ENCODE results near the gene TEKTIP1.

- TF ChIP-seq ZBTB17 (CRISPR knock-in tag; IDR thresholded peaks at IDR 0.05) (no peak), POLR2AphosphoS5 (IDR thresholded peaks at IDR 0.05; ENCODE audit: control insufficient read depth, insufficient read depth, low read depth, low read length) (0 out of 2 replicates have a peak, but pooled peaks have one; percentile 15), PRDM10 (IDR thresholded peaks at IDR 0.05; ENCODE audit: partially characterized antibody) (no peak), KAT8 (IDR thresholded peaks at IDR 0.05; ENCODE audit: low read depth) (no peak), EZH2 (IDR thresholded peaks at IDR 0.05; ENCODE audit: borderline replicate concordance, low read depth, low read length) (no peak), ADNP (tag; IDR thresholded peaks at IDR 0.05) (no peak), KLF6 (CRISPR knock-in tag; IDR thresholded peaks at IDR 0.05; ENCODE audit: borderline replicate concordance) (no peak), PATZ1 (CRISPR knock-in tag; IDR thresholded peaks at IDR 0.05; ENCODE audit: borderline replicate concordance) (no peak), FOXA1 (IDR thresholded peaks at IDR 0.05; ENCODE audit: borderline replicate concordance) (no peak), TEAD1 (CRISPR knock-in tag; IDR thresholded peaks at IDR 0.05) (no peak), USF2 (CRISPR knock-in tag; IDR thresholded peaks at IDR 0.05) (no peak), ZKSCAN1 (IDR thresholded peaks at IDR 0.05; ENCODE audit: low read depth, low read length) (no peak), XRCC5 (IDR thresholded peaks at IDR 0.05; ENCODE audit: low read depth, low read length) (no peak), KDM1A (IDR thresholded peaks at IDR 0.05) (no peak)
Measured at GRCh38 chr19:3535981-3536380, 3.0 kb upstream of the TEKTIP1 start.

Measured in K562 (cell line).